Upper lobe of right lung (tissue), 1 donor: ENCODE results near the gene SREBF1. TPM values are rescaled to one million over a fixed set of nuclear protein-coding genes. Genes with fewer than 3 reads are reported as not detected.

Source experiments
- ATAC-seq: fragments of 200-7000 bp; cut with Tn5 transposase; one replicate; pipeline ENCODE4 v1.9.1; 2020; ENCODE audit warnings: mild to moderate bottlenecking, moderate library complexity
- DNase-seq: peaks from one replicate; pipeline ENCODE4 v3.0.0-alpha.2; 2020
- H3K27ac ChIP-seq: fragments of 200-600 bp; one replicate; pipeline ENCODE4 v1.8.0; 2022
- H3K27me3 ChIP-seq: fragments of 200-600 bp; one replicate; pipeline ENCODE4 v1.8.0; 2022; ENCODE audit warnings: mild to moderate bottlenecking
- H3K36me3 ChIP-seq: fragments of 200-600 bp; one replicate; pipeline ENCODE4 v1.8.0; 2022
- H3K4me1 ChIP-seq: fragments of 200-600 bp; one replicate; pipeline ENCODE4 v1.8.0; 2022
- H3K4me3 ChIP-seq: fragments of 200-600 bp; one replicate; pipeline ENCODE4 v1.8.0; 2022; ENCODE audit warnings: mild to moderate bottlenecking
- H3K9me3 ChIP-seq: fragments of 200-600 bp; one replicate; pipeline ENCODE4 v1.8.0; 2022
- CTCF ChIP-seq: fragments of 200-600 bp; IDR thresholded peaks from one replicate; pipeline ENCODE4 v1.8.0; 2022; ENCODE audit warnings: antibody characterized with exemption
- intact Hi-C: fragments of 100-400 bp; cut with DNase I; formaldehyde crosslinking; loops from one replicate; pipeline ENCODE4 v1.11.0; 2022
- total RNA-seq: library from RNA; stranded (reverse); fragmentation: NEBNext Ultra II Directional; extraction: Animal tissue kit (Norgen Biotek cat#: 25700); gene quantifications from one replicate; pipeline ENCODE4 v1.2.1, GENCODE V29; 2021
- donor health status: DM: no; HTN: yes; CAD: no; lungs with severe emphysema.

The SREBF1 gene
- total RNA-seq, 1 donor from 2014 or later = 80.8 TPM

- DNase-seq (no peak), ATAC-seq (no peak)
- Histone ChIP-seq H3K36me3 (peaks cover 52% of the 10 kb centered on the region), H3K27me3 (no peaks in the 10 kb centered on the region), H3K4me1 (peaks cover 13% of the 10 kb centered on the region), H3K27ac (no peak overlapping the region), H3K4me3 (no peak overlapping the region), H3K9me3 (no peaks in the 10 kb centered on the region)
- intact Hi-C loops = no loop called here
- no peak for TF ChIP-seq CTCF
Observed at GRCh38 chr17:17795946-17796786, 40.6 kb downstream of the SREBF1 start.

DNA sequence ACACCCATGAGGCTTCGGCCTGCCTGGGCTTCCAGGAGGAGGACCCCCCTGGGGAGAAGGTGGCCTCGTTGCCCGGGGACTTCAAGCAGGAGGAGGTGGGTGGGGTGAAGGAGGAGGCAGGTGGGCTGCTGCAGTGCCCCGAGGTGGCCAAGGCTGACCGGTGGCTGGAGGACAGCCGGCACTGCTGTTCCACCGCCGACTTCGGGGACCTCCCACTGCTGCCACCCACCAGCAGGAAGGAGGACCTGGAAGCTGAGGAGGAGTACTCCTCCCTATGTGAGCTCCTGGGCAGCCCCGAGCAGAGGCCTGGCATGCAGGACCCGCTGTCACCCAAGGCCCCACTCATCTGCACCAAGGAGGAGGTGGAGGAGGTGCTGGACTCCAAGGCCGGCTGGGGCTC lies 41.5 kb downstream of the SREBF1 start:
- peaks cover 13% of the 10 kb centered on the region for H3K4me1 ChIP-seq
- H3K9me3 ChIP-seq = no peaks in the 10 kb centered on the region
- peaks cover 52% of the 10 kb centered on the region for H3K36me3 ChIP-seq
- intact Hi-C loops = no loop called here
- DNase-seq = no peak
- TF ChIP-seq CTCF = no peak
- ATAC-seq = no peak
- no peak overlapping the region for H3K4me3 ChIP-seq
- no peak overlapping the region for H3K27ac ChIP-seq
- H3K27me3 ChIP-seq = no peaks in the 10 kb centered on the region

GRCh38 chr17:17794382-17794781 lies 42.4 kb downstream of the SREBF1 start:
- Histone ChIP-seq H3K27ac (no peak overlapping the region), H3K36me3 (peaks cover 52% of the 10 kb centered on the region), H3K9me3 (no peaks in the 10 kb centered on the region), H3K27me3 (no peaks in the 10 kb centered on the region), H3K4me1 (peaks cover 13% of the 10 kb centered on the region), H3K4me3 (no peak overlapping the region)
- DNase-seq (no peak), ATAC-seq (no peak)
- no peak for TF ChIP-seq CTCF
- intact Hi-C loops = no loop called here

DNA sequence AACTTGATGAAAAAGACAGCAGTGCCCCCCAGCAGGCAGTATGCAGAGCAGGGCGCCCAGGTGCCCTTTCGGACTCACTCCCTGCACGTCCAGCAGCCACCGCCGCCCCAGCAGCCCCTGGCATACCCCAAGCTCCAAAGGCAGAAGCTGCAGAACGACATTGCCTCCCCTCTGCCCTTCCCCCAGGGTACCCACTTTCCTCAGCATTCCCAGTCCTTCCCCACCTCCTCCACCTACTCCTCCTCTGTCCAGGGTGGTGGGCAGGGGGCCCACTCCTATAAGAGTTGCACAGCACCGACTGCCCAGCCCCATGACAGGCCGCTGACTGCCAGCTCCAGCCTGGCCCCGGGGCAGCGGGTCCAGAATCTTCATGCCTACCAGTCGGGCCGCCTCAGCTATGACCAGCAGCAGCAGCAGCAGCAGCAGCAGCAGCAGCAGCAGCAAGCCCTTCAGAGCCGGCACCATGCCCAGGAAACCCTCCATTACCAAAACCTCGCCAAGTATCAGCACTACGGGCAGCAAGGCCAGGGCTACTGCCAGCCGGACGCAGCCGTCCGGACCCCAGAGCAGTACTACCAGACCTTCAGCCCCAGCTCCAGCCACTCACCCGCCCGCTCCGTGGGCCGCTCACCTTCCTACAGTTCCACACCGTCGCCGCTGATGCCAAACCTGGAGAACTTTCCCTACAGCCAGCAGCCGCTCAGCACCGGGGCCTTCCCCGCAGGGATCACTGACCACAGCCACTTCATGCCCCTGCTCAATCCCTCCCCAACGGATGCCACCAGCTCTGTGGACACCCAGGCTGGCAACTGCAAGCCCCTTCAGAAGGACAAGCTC lies 43.2 kb downstream of the SREBF1 start:
- DNase-seq (no peak), ATAC-seq (no peak)
- Histone ChIP-seq H3K27ac (no peak overlapping the region), H3K9me3 (no peaks in the 10 kb centered on the region), H3K27me3 (no peaks in the 10 kb centered on the region), H3K4me3 (no peak overlapping the region), H3K36me3 (peaks cover 51% of the 10 kb centered on the region), H3K4me1 (peaks cover 13% of the 10 kb centered on the region)
- TF ChIP-seq CTCF = no peak
- intact Hi-C loops = no loop called here

GRCh38 chr17:17792551-17793377 lies 44.0 kb downstream of the SREBF1 start:
- DNase-seq (no peak), ATAC-seq (no peak)
- no peak for TF ChIP-seq CTCF
- intact Hi-C loops = no loop called here
- H3K4me1 ChIP-seq = peaks cover 13% of the 10 kb centered on the region
- H3K9me3 ChIP-seq = no peaks in the 10 kb centered on the region
- H3K4me3 ChIP-seq = no peak overlapping the region
- no peaks in the 10 kb centered on the region for H3K27me3 ChIP-seq
- no peak overlapping the region for H3K27ac ChIP-seq
- H3K36me3 ChIP-seq = peaks cover 43% of the 10 kb centered on the region
